HG02885 (cell line): ENCODE measurements around the gene ROR1.
"Not testable (repeated sequence)": the region's sequence is repeated elsewhere in the genome, so short reads cannot be mapped to it uniquely, and the experiment has no call there.

Source experiments
- ATAC-seq: cut with Tn5 transposase; IDR thresholded peaks from one replicate; pipeline ENCODE4 v1.9.1; 2021; ENCODE audit warnings: mild to moderate bottlenecking; ENCODE audit not compliant: unreplicated experiment, poor library complexity

ROR1 gene

GRCh38 chr1:64183395-64184002 is 409.7 kb downstream of the ROR1 start:
- ATAC-seq, result no peak

- no peak for ATAC-seq
Measured at GRCh38 chr1:64184003-64184440, 410.2 kb downstream of the ROR1 start.

GRCh38 chr1:64186138-64186897 is 412.5 kb downstream of the ROR1 start:
- ATAC-seq, result no peak

- no peak for ATAC-seq
Measured at GRCh38 chr1:64186898-64187280, 413.1 kb downstream of the ROR1 start.

GRCh38 chr1:64187646-64188045 is 413.8 kb downstream of the ROR1 start:
- ATAC-seq, result no peak

- ATAC-seq, result no peak
Measured at GRCh38 chr1:64192290-64192689, 418.5 kb downstream of the ROR1 start.

GRCh38 chr1:64194168-64195080 is 420.6 kb downstream of the ROR1 start:
- ATAC-seq, result no peak

- no peak for ATAC-seq
Measured at GRCh38 chr1:64195081-64195395, 421.2 kb downstream of the ROR1 start.

GRCh38 chr1:64196074-64196870 is 422.5 kb downstream of the ROR1 start:
- ATAC-seq, result no peak

- ATAC-seq, result no peak
Measured at GRCh38 chr1:64197076-64197475, 423.3 kb downstream of the ROR1 start.

- no peak for ATAC-seq
Measured at GRCh38 chr1:64199154-64199553, 425.3 kb downstream of the ROR1 start.

- ATAC-seq, result no peak
Measured at GRCh38 chr1:64200064-64200463, 426.2 kb downstream of the ROR1 start.

GRCh38 chr1:64203420-64203819 is 429.6 kb downstream of the ROR1 start, which contains the start of gene UBE2U:
Gene UBE2U (plus strand): TSS chr1:64203623. CDS start chr1:64204051, 428 bp downstream.
- ATAC-seq, result no peak

GRCh38 chr1:64209221-64209620 is 435.4 kb downstream of the ROR1 start:
- ATAC-seq, result no peak

- no peak for ATAC-seq
Measured at GRCh38 chr1:64212031-64212430, 438.2 kb downstream of the ROR1 start.

- no peak for ATAC-seq
Measured at GRCh38 chr1:64215576-64215975, 441.8 kb downstream of the ROR1 start.

- no peak for ATAC-seq
Measured at GRCh38 chr1:64220241-64220640, 446.4 kb downstream of the ROR1 start.

- ATAC-seq, result peak; percentile 78
Measured at GRCh38 chr1:64223329-64224151, 449.7 kb downstream of the ROR1 start.

- not testable (repeated sequence) for ATAC-seq
Measured at GRCh38 chr1:64224236-64224635, 450.4 kb downstream of the ROR1 start.
